Neural crest cell (in vitro differentiated cells): Measurements from ENCODE around the gene HPD. TPM values are rescaled to one million over a fixed set of nuclear protein-coding genes. Genes with fewer than 3 reads are reported as not detected.
"Not testable (repeated sequence)": the region's sequence is repeated elsewhere in the genome, so short reads cannot be mapped to it uniquely, and the experiment has no call there.

ENCODE experiments used
- DNase-seq: peaks from one replicate; pipeline ENCODE4 v3.0.0; 2021; ENCODE audit warnings: low read depth, mixed read lengths, low spot score
- H3K27ac Mint-ChIP-seq: one replicate; pipeline ENCODE4 v1.8.0; 2021; ENCODE audit warnings: mild to moderate bottlenecking, mixed read lengths; ENCODE audit not compliant: unreplicated experiment
- H3K27me3 Mint-ChIP-seq: 2 replicates; pipeline ENCODE4 v1.8.0; 2021; ENCODE audit warnings: low read depth, mild to moderate bottlenecking, mixed read lengths
- H3K36me3 Mint-ChIP-seq: 2 replicates; pipeline ENCODE4 v1.8.0; 2021; ENCODE audit warnings: low read depth, mild to moderate bottlenecking, mixed read lengths
- H3K4me1 Mint-ChIP-seq: 2 replicates; pipeline ENCODE4 v1.8.0; 2021; ENCODE audit warnings: mixed read lengths
- H3K4me3 Mint-ChIP-seq: one replicate; pipeline ENCODE4 v1.8.0; 2021; ENCODE audit warnings: mild to moderate bottlenecking, mixed read lengths
- H3K9me3 Mint-ChIP-seq: 2 replicates; pipeline ENCODE4 v1.8.0; 2021; ENCODE audit warnings: mixed read lengths
- CTCF ChIP-seq: fragments of 200-600 bp; sonication (generic); conservative IDR thresholded peaks from 2 replicates; pipeline ENCODE4 v1.5.0; 2021; ENCODE audit warnings: antibody characterized with exemption, mild to moderate bottlenecking
- total RNA-seq: library from RNA; stranded (reverse); gene quantifications from 2 replicates; pipeline ENCODE4 v1.2.1, GENCODE V29; 2021

Gene HPD
- total RNA-seq, 1 donor from 2014 or later, result 0.21 TPM

DNA sequence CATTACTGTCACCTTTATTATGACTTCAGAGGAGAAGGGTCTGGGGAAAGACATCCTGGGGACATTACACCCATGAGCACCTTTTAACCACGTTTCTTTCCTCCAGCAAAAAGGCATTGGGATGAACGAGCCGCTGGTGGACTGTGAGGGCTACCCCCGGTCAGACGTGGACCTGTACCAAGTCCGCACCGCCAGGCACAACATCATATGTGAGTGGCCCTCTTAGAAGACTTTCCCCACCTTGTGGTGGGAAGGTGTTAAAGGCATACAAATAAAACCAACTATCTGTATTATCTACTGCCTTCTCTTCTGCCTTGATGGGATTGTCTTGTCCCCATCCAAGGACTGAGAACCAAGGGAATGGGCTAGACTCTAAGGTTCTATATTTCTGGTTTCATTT is 36.0 kb upstream of the HPD start:
- Mint-ChIP-seq H3K27ac (peak overlapping the region; percentile 23), H3K9me3 (no peaks in the 10 kb centered on the region), H3K4me1 (peaks cover 23% of the 10 kb centered on the region), H3K4me3 (peak overlapping the region; percentile 18), H3K36me3 (peaks cover 3% of the 10 kb centered on the region), H3K27me3 (no peaks in the 10 kb centered on the region)
- peak; percentile 44 for TF ChIP-seq CTCF
- no peak for DNase-seq

DNA sequence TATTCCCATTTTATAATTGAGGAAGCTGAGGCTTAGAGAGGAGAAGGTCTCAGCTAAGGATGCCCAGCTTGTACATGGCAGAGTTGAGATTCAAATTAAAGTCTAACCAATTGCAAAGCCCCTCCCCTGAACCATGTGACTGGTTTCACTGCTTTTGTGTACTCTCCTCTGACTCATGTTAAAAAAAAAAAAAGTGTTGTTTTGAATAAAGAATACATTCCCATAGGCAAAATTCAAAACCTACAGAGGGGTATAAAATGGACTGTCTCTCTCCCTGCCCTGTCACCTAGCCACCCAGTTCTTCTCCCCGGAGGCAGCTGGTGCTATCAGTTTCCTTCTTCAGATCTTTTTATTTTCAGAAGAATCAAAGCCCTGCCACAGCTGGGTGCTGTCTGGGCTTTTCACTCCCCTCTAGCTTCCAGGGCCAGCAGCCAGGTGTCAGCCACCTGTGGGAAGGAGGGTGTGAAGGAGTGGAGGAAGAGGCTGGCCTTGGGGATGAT is 35.4 kb upstream of the HPD start:
- Mint-ChIP-seq H3K27ac (peak overlapping the region; percentile 32), H3K4me3 (no peak overlapping the region), H3K4me1 (peaks cover 29% of the 10 kb centered on the region), H3K9me3 (no peaks in the 10 kb centered on the region), H3K36me3 (peaks cover 3% of the 10 kb centered on the region), H3K27me3 (no peaks in the 10 kb centered on the region)
- TF ChIP-seq CTCF, result no peak
- DNase-seq, result no peak

- Mint-ChIP-seq H3K4me3 (peak overlapping the region; percentile 31), H3K27ac (peak overlapping the region; percentile 31), H3K9me3 (peaks cover 3% of the 10 kb centered on the region), H3K36me3 (peaks cover 3% of the 10 kb centered on the region), H3K27me3 (peaks cover 2% of the 10 kb centered on the region), H3K4me1 (peaks cover 38% of the 10 kb centered on the region)
- TF ChIP-seq CTCF, result no peak
- DNase-seq, result no peak
Observed at GRCh38 chr12:121892673-121893561, 34.3 kb upstream of the HPD start.

GRCh38 chr12:121889661-121890060 is 31.0 kb upstream of the HPD start:
- H3K4me1 Mint-ChIP-seq, result peaks cover 38% of the 10 kb centered on the region
- H3K27me3 Mint-ChIP-seq, H3K9me3 Mint-ChIP-seq, H3K36me3 Mint-ChIP-seq, DNase-seq, H3K27ac Mint-ChIP-seq: not testable (repeated sequence)
- peak overlapping the region; percentile 99 for H3K4me3 Mint-ChIP-seq

DNA sequence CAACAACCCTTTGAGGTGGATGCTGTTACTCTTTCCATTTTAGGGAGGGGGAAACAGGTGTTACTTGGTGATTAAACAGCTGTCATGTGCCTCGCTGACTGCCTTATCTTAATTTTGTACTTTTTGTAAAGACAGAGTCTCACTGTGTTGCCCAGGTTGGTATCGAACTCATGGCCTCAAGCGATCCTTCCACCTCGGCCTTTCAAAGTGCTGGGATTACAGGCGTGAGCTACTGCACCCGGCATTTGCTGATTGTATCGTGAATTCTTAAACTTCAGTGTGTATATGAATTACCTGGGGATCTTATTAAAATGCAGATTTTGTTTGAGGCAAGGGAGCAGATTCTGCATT is 30.6 kb upstream of the HPD start:
- TF ChIP-seq CTCF, result no peak
- DNase-seq, result no peak
- peak overlapping the region; percentile 99 for H3K27ac Mint-ChIP-seq
- peaks cover 3% of the 10 kb centered on the region for H3K9me3 Mint-ChIP-seq
- peak overlapping the region; percentile 99 for H3K4me3 Mint-ChIP-seq
- H3K27me3 Mint-ChIP-seq, result peaks cover 5% of the 10 kb centered on the region
- H3K4me1 Mint-ChIP-seq, result peaks cover 37% of the 10 kb centered on the region
- no peaks in the 10 kb centered on the region for H3K36me3 Mint-ChIP-seq
